Measurements from ENCODE around the gene EIF3F.
A peak's percentile ranks its signal among the peaks of the same experiment; 100 is the strongest.

The EIF3F gene

GRCh38 chr11:8023831-8024555 is 36.9 kb downstream of the EIF3F start:
- no peak for DNase-seq

DNA sequence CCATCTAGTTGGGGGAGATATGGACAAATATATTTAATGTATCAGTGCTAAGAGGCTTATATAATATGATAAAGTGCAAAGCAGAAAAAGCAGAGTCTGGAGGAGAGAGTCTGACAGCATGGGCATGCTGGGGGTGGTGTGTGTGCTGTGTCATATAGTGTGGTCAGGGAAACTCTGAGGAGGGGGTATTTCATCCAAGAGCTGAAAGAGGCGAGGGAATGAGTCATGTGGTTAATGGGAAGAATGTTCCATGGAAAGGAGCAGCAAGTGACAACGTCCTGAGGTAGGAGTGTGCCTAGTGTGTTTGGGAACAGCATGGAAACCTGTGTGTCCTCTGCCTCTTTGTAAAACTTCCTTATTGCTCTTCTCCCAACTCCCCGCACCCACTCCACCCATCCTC is 38.0 kb downstream of the EIF3F start:
- no peak for DNase-seq

DNA sequence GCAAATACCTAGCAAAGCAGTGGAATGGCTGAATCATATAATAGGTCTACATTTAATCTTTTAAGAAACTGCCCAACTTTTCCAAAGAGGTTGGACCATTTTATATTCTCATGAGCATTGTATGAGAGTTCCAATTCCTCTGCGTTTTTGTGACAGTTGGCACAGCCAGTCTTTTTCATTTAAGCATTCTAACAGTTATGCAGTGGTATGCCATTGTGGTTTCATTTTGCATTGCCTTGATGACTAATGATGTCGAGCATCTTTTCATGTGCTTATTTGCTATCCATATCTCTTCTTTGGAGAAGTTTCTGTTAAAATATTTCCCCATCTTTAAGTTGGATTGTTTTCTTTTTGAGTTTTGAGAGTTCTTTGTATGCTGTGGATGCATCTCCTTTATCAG is 38.7 kb downstream of the EIF3F start:
- DNase-seq = no peak

- no peak for DNase-seq
Measured at GRCh38 chr11:8026982-8027381, 39.8 kb downstream of the EIF3F start.

- DNase-seq = no peak
Measured at GRCh38 chr11:8028766-8029165, 41.6 kb downstream of the EIF3F start.

GRCh38 chr11:8030526-8031247 is 43.5 kb downstream of the EIF3F start:
- no peak for DNase-seq

GRCh38 chr11:8031248-8032115 is 44.3 kb downstream of the EIF3F start:
- no peak for DNase-seq

DNA sequence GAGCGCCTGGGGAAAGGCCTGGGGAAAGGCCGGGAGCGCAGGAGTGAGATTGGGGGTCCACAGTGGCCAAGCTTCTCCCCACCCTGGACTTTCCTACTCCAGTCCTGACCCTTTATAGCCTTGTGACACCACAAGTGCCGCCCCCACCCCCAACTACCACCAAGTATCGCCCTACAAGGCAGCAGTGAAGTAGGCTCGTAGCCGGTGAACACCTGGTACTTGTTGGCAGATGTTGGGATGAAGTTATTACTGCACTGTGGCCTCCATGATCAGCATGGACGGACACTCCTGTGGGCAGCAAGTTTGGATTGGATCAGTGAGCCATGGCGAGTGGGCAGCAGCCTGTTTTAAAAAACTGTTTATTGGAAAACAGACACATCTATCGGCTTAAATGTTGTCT is 45.0 kb downstream of the EIF3F start:
- no peak for DNase-seq

DNA sequence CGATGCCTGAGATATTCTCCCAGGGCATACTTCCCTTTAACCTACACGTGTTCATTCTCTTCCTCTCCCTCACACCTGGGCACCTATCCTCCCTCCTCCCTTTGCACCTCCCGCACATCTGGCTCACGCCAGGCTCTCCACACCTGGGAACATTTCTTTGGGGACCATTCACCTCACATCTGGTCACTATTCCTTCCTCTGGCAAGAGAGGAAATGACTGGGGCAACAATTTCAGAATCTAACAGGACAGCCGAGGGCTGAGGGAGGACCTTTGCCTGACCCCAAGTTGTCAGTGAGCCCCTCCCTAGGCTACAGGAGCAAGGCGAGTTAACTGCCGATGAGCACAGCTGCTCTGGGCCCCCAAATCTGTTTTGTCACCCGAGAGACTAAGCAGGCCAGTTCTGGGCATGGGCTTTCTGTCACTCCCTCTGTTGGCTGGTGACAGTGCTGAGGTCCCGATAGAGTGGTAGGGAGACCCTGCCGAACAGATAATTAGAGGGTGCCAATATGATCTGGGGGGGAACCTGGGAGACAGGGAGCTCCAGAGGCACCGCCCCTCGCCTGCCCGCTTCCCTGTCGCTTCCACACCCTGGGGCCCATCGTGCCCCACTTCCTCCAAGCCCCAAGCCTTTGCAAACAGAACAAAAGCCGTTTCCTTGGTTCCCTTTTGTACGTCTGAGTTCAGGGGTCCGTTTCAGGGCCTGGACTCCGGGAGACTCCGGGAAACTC is 45.6 kb downstream of the EIF3F start:
- no peak for DNase-seq

- peak; percentile 50 for DNase-seq
Measured at GRCh38 chr11:8033305-8034105, 46.4 kb downstream of the EIF3F start.

DNA sequence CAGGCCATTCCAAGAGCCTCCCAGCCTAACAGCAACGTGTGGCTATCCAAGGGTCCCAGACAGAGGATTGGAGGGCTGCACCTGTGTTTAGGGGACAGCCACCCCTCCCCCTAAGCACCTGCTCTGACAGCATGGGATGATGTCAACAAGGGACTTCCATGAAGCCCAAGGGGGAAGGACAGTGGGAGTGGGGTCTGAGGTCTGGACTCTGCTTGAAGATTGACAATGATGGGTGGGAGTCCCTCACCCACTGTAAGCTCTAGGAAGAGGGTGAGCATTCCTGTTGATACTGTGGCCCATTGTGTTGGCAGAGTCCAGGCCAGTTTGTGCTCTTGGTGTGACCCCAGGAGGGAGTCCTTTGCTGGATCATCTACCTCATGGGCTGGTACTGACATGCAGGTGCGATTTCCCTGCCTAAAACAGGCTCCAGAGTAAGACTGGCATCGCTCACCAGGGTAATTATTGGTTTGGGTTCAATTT is 47.0 kb downstream of the EIF3F start:
- DNase-seq = no peak

DNA sequence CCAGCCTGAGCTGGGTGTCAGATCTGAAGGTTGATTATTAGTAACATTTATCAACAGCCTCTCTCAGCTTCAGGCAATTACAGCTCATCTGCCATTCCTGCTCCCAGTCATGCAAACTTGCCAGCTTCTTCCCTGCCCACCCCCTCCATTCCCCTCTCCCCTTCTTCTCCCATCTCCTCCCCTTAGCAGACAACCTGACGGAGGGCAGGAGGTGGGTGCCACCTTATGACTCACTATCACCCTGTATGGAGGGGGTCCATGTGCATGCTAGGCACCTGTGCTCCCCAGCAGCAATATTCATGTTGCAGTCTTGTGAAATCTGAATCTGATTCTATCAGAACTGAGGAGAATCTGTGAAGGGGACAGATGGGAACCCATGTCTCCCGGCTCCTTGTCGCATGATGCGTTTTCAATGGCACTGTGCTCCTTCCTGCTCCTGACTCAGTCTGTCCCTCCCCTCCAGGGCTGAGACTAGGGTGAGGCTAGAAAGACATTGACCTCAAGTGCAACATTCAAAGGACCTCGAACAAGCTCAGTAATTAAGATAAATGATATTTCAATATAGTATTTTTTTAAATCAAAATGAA is 47.6 kb downstream of the EIF3F start:
- no peak for DNase-seq

- no peak for DNase-seq
Measured at GRCh38 chr11:8035200-8035855, 48.2 kb downstream of the EIF3F start.

- DNase-seq = no peak
Measured at GRCh38 chr11:8036002-8036802, 49.1 kb downstream of the EIF3F start.

DNA sequence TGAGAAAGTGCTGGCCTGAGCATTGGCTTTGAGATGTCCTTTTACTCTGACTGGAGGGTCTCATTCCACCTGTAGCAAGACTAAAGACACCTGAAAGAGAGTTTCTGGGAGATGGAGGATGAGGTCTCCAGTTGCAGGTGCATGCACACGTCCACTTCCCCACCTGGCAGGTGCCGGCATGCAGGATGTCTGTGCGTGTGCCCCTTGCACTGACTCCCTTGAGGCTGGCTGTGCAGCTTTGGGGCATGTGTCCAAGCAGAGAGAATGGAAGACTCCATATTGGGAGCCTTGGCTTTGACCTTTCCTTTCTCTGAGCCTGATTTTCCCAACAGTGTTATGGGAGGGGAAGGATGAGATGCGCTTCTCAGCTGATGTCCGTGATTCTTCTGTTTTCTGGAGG is 49.8 kb downstream of the EIF3F start:
- DNase-seq = no peak

DNA sequence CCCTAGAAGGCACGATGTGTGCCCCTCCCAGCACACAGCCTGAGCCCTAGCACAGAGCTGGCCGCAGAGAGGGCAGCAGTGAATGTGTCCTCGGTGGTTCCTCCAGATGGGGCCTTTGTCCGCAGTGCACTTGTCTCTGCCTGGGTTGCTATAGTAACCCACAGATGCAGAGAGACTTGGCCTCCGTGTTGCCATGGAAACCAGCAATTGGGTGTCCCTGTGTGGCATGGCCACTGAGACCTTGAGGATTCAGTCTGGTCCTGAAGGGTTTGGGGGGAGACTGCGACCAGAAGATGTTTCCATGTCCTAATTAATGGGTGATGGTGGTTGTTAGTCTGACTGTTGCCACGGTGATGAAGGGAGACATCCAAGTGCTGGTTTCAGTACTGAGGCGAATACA is 51.3 kb downstream of the EIF3F start:
- DNase-seq = no peak

- DNase-seq = no peak
Measured at GRCh38 chr11:8038811-8039529, 51.8 kb downstream of the EIF3F start.

GRCh38 chr11:8039530-8040260 is 52.6 kb downstream of the EIF3F start:
- no peak for DNase-seq

All from CD4-positive, alpha-beta T cell treated with Interleukin-10 for 1 hour (primary cell).